Choroid plexus epithelial cell (primary cell): ENCODE measurements around the gene EIF4B.

Experiments
- DNase-seq: peaks from one replicate; pipeline ENCODE4 v3.0.0-alpha.2; 2010; ENCODE audit warnings: low read depth
- H3K4me3 ChIP-seq: 2 replicates; pipeline ENCODE4 v1.5.1; 2011; ENCODE audit warnings: low read depth, mild to moderate bottlenecking, control low read depth, low read length, moderate library complexity
- CTCF ChIP-seq: conservative IDR thresholded peaks from 2 replicates; pipeline ENCODE4 v1.5.1; 2011; ENCODE audit warnings: low read depth, mild to moderate bottlenecking, control low read depth, inconsistent platforms, low read length, moderate library complexity

EIF4B gene

GRCh38 chr12:53067993-53068770 lies 61.9 kb downstream of the EIF4B start:
- no peak overlapping the region for H3K4me3 ChIP-seq
- no peak for DNase-seq
- peak; percentile 15 for TF ChIP-seq CTCF

DNA sequence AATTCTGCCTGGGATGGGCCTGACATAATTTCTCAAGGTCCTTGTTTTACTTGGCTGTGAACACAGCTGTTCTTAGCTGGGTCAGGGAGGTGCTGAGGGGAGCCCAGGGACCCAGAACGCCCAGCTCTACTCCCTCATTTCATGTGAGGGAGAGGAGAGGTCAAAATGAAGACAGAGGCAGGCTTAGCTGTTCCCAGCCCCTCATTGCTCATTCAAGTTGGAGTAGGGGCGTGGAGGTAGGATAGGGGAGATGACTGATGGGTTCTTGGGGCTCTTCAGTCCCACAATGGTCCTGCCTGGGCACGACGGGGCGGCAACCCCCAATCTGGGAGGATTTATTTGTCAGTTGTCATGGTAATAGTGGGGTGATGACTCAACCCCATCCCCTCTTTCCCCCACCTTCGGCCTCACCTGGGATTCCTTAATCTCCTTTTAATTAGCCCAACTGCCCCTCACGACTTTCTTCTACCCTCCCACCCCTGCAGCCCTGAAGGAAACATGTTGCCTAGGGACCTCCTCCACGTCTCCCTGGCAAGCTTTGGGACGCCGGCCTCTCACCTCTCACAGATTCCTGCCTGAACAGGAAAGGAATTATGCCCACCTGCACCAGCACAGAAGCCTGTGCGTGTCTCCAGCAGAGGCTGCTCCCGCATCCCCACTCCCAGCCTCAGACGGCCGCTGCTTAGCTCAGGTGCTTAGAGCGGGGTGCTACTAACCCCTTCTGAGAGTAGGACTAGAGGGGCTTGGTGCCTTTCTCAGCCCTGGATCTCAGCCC lies 62.7 kb downstream of the EIF4B start:
- DNase-seq = peak; percentile 42
- H3K4me3 ChIP-seq = no peak overlapping the region
- no peak for TF ChIP-seq CTCF

GRCh38 chr12:53069621-53070410 lies 63.6 kb downstream of the EIF4B start:
- no peak overlapping the region for H3K4me3 ChIP-seq
- no peak for TF ChIP-seq CTCF
- DNase-seq = peak; percentile 12

DNA sequence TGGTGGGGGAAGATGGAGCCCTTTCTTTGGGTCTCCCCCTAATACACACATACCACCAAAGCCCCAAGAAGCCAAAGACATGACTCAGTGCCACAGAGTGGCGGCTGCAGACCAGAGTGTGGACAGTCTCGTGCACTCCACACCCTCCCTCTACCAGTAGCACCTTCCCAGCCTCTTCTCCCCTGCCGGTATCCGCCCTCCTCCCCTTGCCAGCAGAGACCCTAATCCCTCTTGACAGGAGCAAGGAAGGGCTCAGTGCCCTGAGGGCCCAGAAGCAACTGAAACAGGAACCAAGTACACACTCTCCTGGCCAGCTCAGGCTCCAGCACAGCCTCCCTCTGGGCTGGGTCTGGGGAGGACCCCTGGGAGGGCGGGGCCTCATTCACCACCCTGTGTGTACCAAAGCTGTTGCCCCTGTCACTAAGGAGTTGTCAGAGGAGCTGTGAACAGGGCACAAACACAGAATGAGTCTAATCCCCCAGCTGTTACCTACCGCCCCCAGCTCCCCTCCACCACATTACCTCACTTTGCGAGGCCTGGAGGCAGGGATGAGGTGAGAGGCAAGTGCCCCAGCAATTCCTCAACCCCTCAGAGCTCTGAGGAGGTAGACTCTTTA lies 64.7 kb downstream of the EIF4B start:
- no peak for TF ChIP-seq CTCF
- no peak overlapping the region for H3K4me3 ChIP-seq
- DNase-seq = peak; percentile 20

- TF ChIP-seq CTCF = peak; percentile 52
Observed at GRCh38 chr12:53071591-53072551, 65.6 kb downstream of the EIF4B start.

DNA sequence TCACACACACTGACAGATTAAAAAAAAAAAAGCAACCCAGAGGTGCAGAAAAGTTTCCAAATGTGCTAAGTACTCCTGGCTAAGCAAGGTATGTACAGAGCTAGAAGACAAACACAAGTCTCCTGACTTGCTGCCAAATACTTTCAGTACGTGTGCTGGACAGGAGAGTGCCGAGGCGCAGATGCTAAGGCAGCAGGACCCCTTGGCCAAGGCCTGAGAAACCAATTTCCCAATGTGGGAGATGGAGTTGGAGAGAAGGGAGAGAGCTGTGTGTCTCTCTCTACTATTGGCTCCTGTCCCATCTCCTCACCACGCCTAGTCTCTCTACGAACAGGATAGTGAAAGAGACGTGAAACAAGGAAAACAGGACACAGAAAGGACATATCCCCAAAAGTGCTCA lies 67.6 kb downstream of the EIF4B start:
- no peak overlapping the region for H3K4me3 ChIP-seq
- peak; percentile 36 for DNase-seq
- TF ChIP-seq CTCF = no peak

More at GRCh38 chr12:53071591-53072551, 65.6 kb downstream of the EIF4B start:
- H3K4me3 ChIP-seq = no peak overlapping the region
- peak; percentile 69 for DNase-seq
